ENCODE measurements around the gene MORN1. TPM values are rescaled to one million over a fixed set of nuclear protein-coding genes. Genes with fewer than 3 reads are reported as not detected.

MORN1 gene
- polyA plus RNA-seq, 1 donor from 2014 or later: 10.9 TPM

GRCh38 chr1:2272686-2273400 is 118.5 kb downstream of the MORN1 start:
- Histone ChIP-seq H2AFZ (ENCODE audit: low read depth, low read length) (no peak overlapping the region), H3K9ac (ENCODE audit: low read length) (no peak overlapping the region), H3K27ac (ENCODE audit: low read length) (no peak overlapping the region), H3K4me2 (ENCODE audit: low read length) (no peak overlapping the region), H3K4me3 (ENCODE audit: low read length) (no peak overlapping the region), H3K79me2 (replicated peaks; ENCODE audit: insufficient read depth, low read length) (peaks cover 70% of the 10 kb centered on the region), H3K9me2 (ENCODE audit: insufficient read depth, low read length) (no peaks in the 10 kb centered on the region), H4K20me1 (ENCODE audit: insufficient read depth) (no peaks in the 10 kb centered on the region), H3K9me3 (ENCODE audit: low read length) (no peaks in the 10 kb centered on the region), H3F3A (ENCODE audit: insufficient read depth, low read length, poor library complexity, severe bottlenecking) (no peaks in the 10 kb centered on the region), H3K36me3 (ENCODE audit: insufficient read depth, low read length) (no peaks in the 10 kb centered on the region), H3K27me3 (ENCODE audit: insufficient read depth, low read depth, low read length) (no peaks in the 10 kb centered on the region)
- TF ChIP-seq SMC3 (conservative IDR thresholded peaks at IDR 0.05; ENCODE audit: poor library complexity) (no peak), MXI1 (conservative IDR thresholded peaks at IDR 0.05; ENCODE audit: poor library complexity, severe bottlenecking) (no peak), CTCF (IDR thresholded peaks at IDR 0.05; ENCODE audit: poor library complexity, severe bottlenecking) (no peak), EZH2 (IDR thresholded peaks at IDR 0.05; ENCODE audit: borderline replicate concordance, insufficient read depth, low read length, poor library complexity, severe bottlenecking) (no peak), POLR2AphosphoS5 (IDR thresholded peaks at IDR 0.05) (no peak), EP300 (conservative IDR thresholded peaks at IDR 0.05; ENCODE audit: poor library complexity, severe bottlenecking) (no peak), REST (IDR thresholded peaks at IDR 0.05; ENCODE audit: borderline replicate concordance) (no peak)

- Histone ChIP-seq H3K9me3 (ENCODE audit: low read length) (no peaks in the 10 kb centered on the region), H2AFZ (ENCODE audit: low read depth, low read length) (no peak overlapping the region), H4K20me1 (ENCODE audit: insufficient read depth) (no peaks in the 10 kb centered on the region), H3F3A (ENCODE audit: insufficient read depth, low read length, poor library complexity, severe bottlenecking) (no peaks in the 10 kb centered on the region), H3K4me2 (ENCODE audit: low read length) (no peak overlapping the region), H3K36me3 (ENCODE audit: insufficient read depth, low read length) (no peaks in the 10 kb centered on the region), H3K9ac (ENCODE audit: low read length) (peak overlapping the region; percentile 38), H3K9me2 (ENCODE audit: insufficient read depth, low read length) (no peaks in the 10 kb centered on the region), H3K4me3 (ENCODE audit: low read length) (no peak overlapping the region), H3K79me2 (replicated peaks; ENCODE audit: insufficient read depth, low read length) (peaks cover 78% of the 10 kb centered on the region), H3K27me3 (ENCODE audit: insufficient read depth, low read depth, low read length) (no peaks in the 10 kb centered on the region), H3K27ac (ENCODE audit: low read length) (no peak overlapping the region)
- TF ChIP-seq TAF1 (IDR thresholded peaks at IDR 0.05; ENCODE audit: low read depth): no peak
- TF ChIP-seq CTCF (IDR thresholded peaks at IDR 0.05; ENCODE audit: poor library complexity, severe bottlenecking): no peak
- TF ChIP-seq MXI1 (conservative IDR thresholded peaks at IDR 0.05; ENCODE audit: poor library complexity, severe bottlenecking): no peak
These were observed 119.3 kb downstream of the MORN1 start for GRCh38 chr1:2271841-2272655.

Other genes with a start within 250 kb of the MORN1 start
- gene FAAP20, start 196.8 kb downstream of the MORN1 start, polyA plus RNA-seq: 45.3 and 53.0 TPM in 2 replicates
- 4.1 and 4.9 TPM in 2 replicates for gene SKI, start 163.2 kb downstream of the MORN1 start, polyA plus RNA-seq
- 58.5 and 58.7 TPM in 2 replicates for gene RER1, start 287 bp upstream of the MORN1 start, polyA plus RNA-seq
- 29.4 and 30.1 TPM in 2 replicates for gene PEX10, start 21.0 kb upstream of the MORN1 start, polyA plus RNA-seq
- 5.7 and 6.6 TPM in 2 replicates for gene PLCH2, start 84.7 kb upstream of the MORN1 start, polyA plus RNA-seq
- 37.9 and 43.4 TPM in 2 replicates for gene PANK4, start 135.0 kb upstream of the MORN1 start, polyA plus RNA-seq
- gene HES5, start 138.7 kb upstream of the MORN1 start, polyA plus RNA-seq: 0.81 TPM in 1 of 2 replicates, not detected in the other
- gene TNFRSF14, start 164.8 kb upstream of the MORN1 start, polyA plus RNA-seq: 1.1 TPM in 2 replicates
- gene PRXL2B, start 195.2 kb upstream of the MORN1 start, polyA plus RNA-seq: 29.0 and 35.9 TPM in 2 replicates
- 5.2 TPM in 1 of 2 replicates, not detected in the other for gene MMEL1, start 241.5 kb upstream of the MORN1 start, polyA plus RNA-seq

Data from neural cell (in vitro differentiated cells).